Prostate gland (tissue), 2 donors: ENCODE results near the gene CABLES1. TPM values are rescaled to one million over a fixed set of nuclear protein-coding genes. Genes with fewer than 3 reads are reported as not detected.

Experiments used
- DNase-seq: peaks from one replicate; pipeline ENCODE4 v3.0.0-alpha.2; 2019; ENCODE audit warnings: low spot score
- H3K27ac ChIP-seq, 2 donors: fragments of 200-600 bp; sonication (generic); 2 replicates each; pipeline ENCODE4 v1.5.1; 2017 to 2019
- H3K27me3 ChIP-seq: fragments of 200-600 bp; sonication (generic); replicated peaks from 2 replicates; pipeline ENCODE4 v1.5.1; 2019; ENCODE audit not compliant: insufficient read depth
- H3K36me3 ChIP-seq, 2 donors: fragments of 200-600 bp; sonication (generic); 1 replicate in 1 of 2; 2 replicates in 1 of 2; pipeline versions ENCODE4 v1.5.1 to v1.8.1; 2017 to 2019
- H3K4me1 ChIP-seq: fragments of 200-600 bp; sonication (generic); replicated peaks from 2 replicates; pipeline ENCODE4 v1.5.1; 2019
- H3K4me3 ChIP-seq, 2 donors: fragments of 200-600 bp; sonication (generic); 2 replicates each; pipeline ENCODE4 v1.5.1; 2017 to 2019
- H3K9me3 ChIP-seq: fragments of 200-600 bp; sonication (generic); 2 replicates; pipeline ENCODE4 v1.5.1; 2017
- POLR2A ChIP-seq: fragments of 450-650 bp; IDR thresholded peaks from one replicate; pipeline ENCODE4 v1.6.1; 2016; ENCODE audit warnings: antibody characterized with exemption, mild to moderate bottlenecking
- POLR2AphosphoS5 ChIP-seq: sonication (generic); formaldehyde crosslinking; IDR thresholded peaks from one replicate; pipeline ENCODE4 v1.6.1; 2017; ENCODE audit warnings: antibody characterized with exemption
- WGBS: methylation state at CpG from one replicate; pipeline ENCODE4 v1.1.5; 2018; 5-methylcytosine and 5-hydroxymethylcytosine counted together
- intact Hi-C: fragments of 100-400 bp; cut with DNase I; formaldehyde crosslinking; loops from one replicate; pipeline ENCODE4 v1.14.2; 2022
- total RNA-seq, 2 donors: library from RNA; depleted of rRNA; stranded (reverse); fragments of >200 nt; gene quantifications; one replicate each; pipeline ENCODE4 v1.1.0, GENCODE V29; 2016
- TF ChIP-seq, protein P1 (sequence below), 4 experiments: fragments of 200-600 bp in 2 of 4; fragments of 450-650 bp in 2 of 4; sonication (generic) in 2 of 4; IDR thresholded peaks; 1 replicate in 3 of 4; 2 replicates in 1 of 4; pipeline ENCODE4 v1.5.1; 2016 to 2019; ENCODE audit warnings: antibody characterized with exemption in 4 of 4, mild to moderate bottlenecking in 2 of 4, moderate library complexity in 2 of 4

The CABLES1 gene
- total RNA-seq, 2 donors from 2014 or later: 3.9 to 16.2 TPM

DNA sequence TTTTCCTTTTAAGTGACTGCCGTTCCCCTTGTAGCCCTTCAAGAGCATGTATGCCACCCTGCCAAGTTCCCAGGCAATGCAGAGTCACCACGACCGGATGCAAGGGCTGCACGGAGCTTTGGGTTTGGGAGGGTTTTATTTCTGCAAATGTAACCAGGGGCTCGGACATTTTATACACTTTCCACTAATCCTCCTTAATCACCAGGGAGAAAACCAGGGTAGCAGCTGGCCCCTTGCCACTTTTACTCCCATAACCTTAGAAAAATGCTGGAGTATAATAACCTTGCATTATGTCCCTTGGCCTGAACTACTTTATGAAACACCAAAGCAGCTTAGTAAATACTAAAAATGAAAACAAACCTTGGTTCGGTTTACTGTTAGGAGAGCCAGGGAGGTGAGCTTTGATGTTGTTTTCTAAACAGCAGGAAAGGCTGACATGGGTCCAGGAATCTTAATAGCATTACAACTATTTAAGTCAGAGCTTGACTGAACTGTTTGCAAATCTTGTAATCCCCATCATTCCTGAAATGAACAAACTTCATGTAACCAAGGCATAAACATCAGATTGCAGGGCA, 165.0 kb downstream of the CABLES1 start:
- intact Hi-C loops: no loop called here
- H3K27ac ChIP-seq: no peak overlapping the region
- TF ChIP-seq, protein P1, sequence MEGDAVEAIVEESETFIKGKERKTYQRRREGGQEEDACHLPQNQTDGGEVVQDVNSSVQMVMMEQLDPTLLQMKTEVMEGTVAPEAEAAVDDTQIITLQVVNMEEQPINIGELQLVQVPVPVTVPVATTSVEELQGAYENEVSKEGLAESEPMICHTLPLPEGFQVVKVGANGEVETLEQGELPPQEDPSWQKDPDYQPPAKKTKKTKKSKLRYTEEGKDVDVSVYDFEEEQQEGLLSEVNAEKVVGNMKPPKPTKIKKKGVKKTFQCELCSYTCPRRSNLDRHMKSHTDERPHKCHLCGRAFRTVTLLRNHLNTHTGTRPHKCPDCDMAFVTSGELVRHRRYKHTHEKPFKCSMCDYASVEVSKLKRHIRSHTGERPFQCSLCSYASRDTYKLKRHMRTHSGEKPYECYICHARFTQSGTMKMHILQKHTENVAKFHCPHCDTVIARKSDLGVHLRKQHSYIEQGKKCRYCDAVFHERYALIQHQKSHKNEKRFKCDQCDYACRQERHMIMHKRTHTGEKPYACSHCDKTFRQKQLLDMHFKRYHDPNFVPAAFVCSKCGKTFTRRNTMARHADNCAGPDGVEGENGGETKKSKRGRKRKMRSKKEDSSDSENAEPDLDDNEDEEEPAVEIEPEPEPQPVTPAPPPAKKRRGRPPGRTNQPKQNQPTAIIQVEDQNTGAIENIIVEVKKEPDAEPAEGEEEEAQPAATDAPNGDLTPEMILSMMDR (IDR thresholded peaks at IDR 0.05): no peak
- no peak for TF ChIP-seq POLR2AphosphoS5
- no peak for TF ChIP-seq POLR2A
- H3K4me1 ChIP-seq: no peaks in the 10 kb centered on the region
- no peak overlapping the region for H3K4me3 ChIP-seq
- no peaks in the 10 kb centered on the region for H3K27me3 ChIP-seq
- WGBS: 28% methylated on average over 6 of the region's 6 CpGs
- H3K9me3 ChIP-seq: no peaks in the 10 kb centered on the region
- H3K36me3 ChIP-seq: no peaks in the 10 kb centered on the region
- DNase-seq: no peak

DNA sequence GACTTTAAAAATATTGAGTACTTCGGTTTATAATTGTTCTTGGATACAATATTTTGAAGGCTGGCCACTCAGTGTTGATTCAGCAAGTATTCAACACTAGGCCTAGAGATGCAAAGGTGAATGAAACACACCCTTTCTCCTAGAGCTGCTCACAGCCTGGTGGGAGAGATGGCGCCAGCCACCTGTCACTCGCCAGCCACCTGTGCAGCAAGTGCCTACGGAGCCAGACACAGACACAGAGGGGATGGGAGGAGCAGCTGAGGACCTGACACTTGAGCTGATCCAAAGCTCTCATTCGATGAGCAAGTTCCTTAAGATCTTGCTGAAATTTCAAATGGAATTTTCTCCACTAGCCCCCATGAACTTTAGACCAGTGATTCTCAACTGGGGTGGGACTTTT, 166.7 kb downstream of the CABLES1 start:
- no peak for DNase-seq
- WGBS: 90% methylated on average over 5 of the region's 5 CpGs
- intact Hi-C loops: no loop called here

DNA sequence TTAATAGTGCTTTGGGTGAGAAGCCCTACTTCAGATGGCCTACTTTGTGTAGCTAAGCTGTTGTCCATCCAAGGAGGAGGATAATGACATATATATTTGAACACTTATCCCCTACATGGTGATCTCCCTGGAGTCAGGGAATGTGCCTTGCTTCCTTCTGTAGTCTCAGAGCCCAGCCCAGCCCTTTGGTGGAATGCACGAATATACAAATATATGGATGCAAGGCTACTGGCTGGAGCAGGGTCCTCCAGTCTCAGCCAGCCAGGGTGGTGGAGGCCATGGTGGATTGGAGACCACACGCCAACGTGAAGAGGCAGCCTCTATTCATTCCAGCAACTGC, 167.2 kb downstream of the CABLES1 start:
- H3K4me3 ChIP-seq: no peak overlapping the region
- 91% methylated on average over 3 of the region's 3 CpGs for WGBS
- no peaks in the 10 kb centered on the region for H3K27me3 ChIP-seq
- DNase-seq: no peak
- H3K4me1 ChIP-seq: no peaks in the 10 kb centered on the region
- no peak overlapping the region for H3K27ac ChIP-seq
- no peaks in the 10 kb centered on the region for H3K36me3 ChIP-seq
- no peaks in the 10 kb centered on the region for H3K9me3 ChIP-seq
- TF ChIP-seq POLR2AphosphoS5 (no peak), POLR2A (no peak)
- intact Hi-C loops: no loop called here

More for the DNA sequence above, 166.7 kb downstream of the CABLES1 start:
- Histone ChIP-seq H3K4me3 (no peak overlapping the region), H3K9me3 (no peaks in the 10 kb centered on the region), H3K27me3 (no peaks in the 10 kb centered on the region), H3K36me3 (no peaks in the 10 kb centered on the region), H3K4me1 (no peaks in the 10 kb centered on the region), H3K27ac (no peak overlapping the region)
- no peak for TF ChIP-seq POLR2AphosphoS5
- TF ChIP-seq, protein P1 (IDR thresholded peaks at IDR 0.05): no peak
- TF ChIP-seq POLR2A: no peak

DNA sequence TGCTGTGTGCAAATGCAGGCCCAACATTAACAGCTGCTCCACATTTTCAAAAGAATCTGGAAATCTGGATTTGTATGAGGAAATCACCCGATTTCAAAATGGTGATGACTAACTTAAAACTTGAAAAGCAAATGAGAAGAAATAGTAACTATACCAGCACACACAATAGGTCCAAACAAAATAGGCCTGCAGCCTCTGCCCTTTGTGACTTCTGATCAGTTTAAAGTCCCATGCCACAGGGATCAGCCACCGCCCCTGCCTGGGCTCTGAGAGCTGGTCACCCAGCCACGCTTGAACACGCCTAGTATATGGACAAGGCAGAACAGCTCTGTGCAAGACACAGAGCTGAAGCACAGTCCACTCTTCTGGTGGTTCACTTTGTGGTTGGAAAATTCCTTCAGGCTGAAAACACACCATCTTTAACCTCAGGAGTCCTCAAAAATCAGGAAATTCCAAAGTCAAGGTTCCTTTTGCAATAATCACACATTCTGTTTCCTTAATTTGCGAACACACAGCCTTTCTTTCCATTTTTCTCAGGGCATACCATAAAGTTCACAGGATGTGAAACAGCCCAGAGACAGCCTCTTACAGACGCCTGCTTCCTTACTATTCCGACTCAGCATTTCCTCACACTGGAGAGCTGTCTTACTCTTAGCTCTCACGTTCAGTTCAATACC, 167.7 kb downstream of the CABLES1 start:
- Histone ChIP-seq H3K27ac (no peak overlapping the region), H3K36me3 (no peaks in the 10 kb centered on the region), H3K4me1 (no peaks in the 10 kb centered on the region), H3K4me3 (no peak overlapping the region), H3K27me3 (no peaks in the 10 kb centered on the region), H3K9me3 (no peaks in the 10 kb centered on the region)
- TF ChIP-seq, protein P1 (IDR thresholded peaks at IDR 0.05): no peak
- TF ChIP-seq POLR2A: no peak
- TF ChIP-seq POLR2AphosphoS5: no peak
- no peak for DNase-seq
- WGBS: 92% methylated on average over 8 of the region's 8 CpGs
- intact Hi-C loops: no loop called here

DNA sequence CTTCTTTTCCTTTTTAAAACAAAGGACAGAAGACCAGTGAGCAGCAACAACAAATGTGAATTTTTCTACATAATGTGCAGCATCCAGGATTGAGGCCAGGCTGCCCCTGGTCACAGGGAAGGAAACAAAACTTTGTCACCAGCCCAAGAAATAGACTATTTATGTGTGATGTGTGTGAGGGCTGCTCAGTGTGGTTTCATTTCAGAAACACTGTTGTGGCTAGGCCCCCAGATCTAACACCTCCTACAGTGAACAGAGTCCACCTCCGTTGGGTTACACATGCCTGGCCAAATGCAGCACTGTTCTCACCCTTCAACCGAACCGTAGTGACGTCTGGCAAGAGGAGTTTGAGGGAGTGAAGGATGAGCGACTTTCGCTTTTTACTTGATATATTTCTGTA, 171.5 kb downstream of the CABLES1 start:
- Histone ChIP-seq H3K9me3 (no peaks in the 10 kb centered on the region), H3K4me3 (no peak overlapping the region), H3K27me3 (no peaks in the 10 kb centered on the region), H3K36me3 (no peaks in the 10 kb centered on the region), H3K4me1 (no peaks in the 10 kb centered on the region), H3K27ac (no peak overlapping the region)
- no peak for TF ChIP-seq POLR2AphosphoS5
- TF ChIP-seq POLR2A: no peak
- TF ChIP-seq, protein P1 (IDR thresholded peaks at IDR 0.05): no peak
- intact Hi-C loops: no loop called here
- WGBS: 75% methylated on average over 6 of the region's 6 CpGs
- no peak for DNase-seq
